Germinal center (tissue), 1 donor: ENCODE data around the gene TPBG.
A peak's percentile ranks its signal among the peaks of the same experiment; 100 is the strongest.

Experiments
- DNase-seq: peaks from one replicate; pipeline ENCODE4 v3.0.0; 2012; ENCODE audit warnings: mixed read lengths, low spot score

TPBG gene, protein sequence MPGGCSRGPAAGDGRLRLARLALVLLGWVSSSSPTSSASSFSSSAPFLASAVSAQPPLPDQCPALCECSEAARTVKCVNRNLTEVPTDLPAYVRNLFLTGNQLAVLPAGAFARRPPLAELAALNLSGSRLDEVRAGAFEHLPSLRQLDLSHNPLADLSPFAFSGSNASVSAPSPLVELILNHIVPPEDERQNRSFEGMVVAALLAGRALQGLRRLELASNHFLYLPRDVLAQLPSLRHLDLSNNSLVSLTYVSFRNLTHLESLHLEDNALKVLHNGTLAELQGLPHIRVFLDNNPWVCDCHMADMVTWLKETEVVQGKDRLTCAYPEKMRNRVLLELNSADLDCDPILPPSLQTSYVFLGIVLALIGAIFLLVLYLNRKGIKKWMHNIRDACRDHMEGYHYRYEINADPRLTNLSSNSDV

DNA sequence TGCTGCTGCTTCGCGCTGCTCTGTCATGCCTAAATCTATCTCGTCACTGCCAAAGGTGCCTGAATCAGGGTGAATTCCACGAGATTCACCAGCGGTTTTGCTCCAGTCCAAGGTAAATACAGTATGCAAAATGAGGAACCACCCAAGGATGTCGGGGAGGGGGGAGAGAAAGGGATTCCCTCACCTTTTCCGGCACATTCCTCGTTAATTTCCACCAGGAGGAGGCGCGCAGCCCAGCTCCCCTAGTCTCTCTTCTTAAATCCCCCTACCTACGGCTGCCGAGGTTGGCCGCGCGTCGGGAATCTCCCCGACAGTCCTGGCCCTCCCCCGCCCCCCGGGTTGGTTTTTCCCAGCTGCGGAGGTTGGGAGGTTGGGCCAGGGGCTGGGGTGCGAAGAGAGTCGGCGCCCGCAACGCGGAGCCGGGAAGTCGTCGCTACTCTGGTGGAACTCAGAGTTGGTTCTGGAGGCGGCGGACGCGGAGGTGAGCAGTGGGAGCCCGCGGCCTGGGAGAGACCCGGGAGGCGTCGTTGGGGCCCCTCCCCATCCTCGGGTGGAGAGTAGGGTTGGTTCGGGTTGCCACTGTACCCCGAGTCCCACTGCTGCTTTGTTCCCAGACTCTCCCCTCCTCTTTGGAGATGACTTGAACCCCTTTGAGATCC lies at the start of gene TPBG:
Gene TPBG (plus strand): TSS at position 390 of the 659 bp plus-strand sequence. CDS start 1,145 bp downstream, outside the sequence.
- peak; percentile 4 for DNase-seq

DNA sequence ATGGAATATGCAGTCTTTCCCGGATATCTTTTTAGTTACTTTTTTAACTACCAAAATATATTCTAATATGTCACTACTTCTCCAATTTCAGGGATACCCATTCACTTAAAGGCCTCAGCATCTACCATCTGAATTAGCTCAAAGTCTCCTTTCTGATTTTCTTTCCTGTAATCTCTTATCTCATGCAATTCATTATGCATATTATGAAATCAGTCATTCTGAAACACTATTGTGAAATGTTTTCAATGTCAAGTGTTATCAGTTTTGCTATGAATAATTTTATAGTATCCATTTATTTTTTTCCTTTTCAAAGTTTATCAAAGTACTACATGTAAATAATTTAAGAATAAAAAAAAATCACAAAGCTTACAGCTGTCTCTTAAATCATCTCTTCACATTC lies 41.2 kb upstream of the TPBG start:
- DNase-seq, result no peak

DNA sequence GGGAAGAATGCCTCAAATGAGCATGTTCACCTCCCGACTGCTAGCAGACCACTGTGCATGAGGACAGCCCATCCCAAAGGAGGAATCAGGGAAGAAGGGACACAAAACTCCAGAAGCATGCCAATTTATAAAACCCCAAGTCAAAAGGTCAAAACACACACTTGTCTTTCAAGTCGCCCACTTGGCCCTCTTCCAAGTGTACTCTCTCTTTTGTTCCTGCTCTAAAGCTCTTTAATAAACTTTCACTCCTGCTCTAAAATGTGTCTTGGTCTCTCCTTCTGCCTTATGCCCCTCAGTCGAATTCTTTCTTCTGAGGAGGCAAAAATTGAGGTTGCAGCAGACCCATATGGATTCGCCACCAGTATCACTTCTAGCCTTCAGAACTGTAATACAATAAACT lies 33.9 kb upstream of the TPBG start:
- DNase-seq, result no peak

DNA sequence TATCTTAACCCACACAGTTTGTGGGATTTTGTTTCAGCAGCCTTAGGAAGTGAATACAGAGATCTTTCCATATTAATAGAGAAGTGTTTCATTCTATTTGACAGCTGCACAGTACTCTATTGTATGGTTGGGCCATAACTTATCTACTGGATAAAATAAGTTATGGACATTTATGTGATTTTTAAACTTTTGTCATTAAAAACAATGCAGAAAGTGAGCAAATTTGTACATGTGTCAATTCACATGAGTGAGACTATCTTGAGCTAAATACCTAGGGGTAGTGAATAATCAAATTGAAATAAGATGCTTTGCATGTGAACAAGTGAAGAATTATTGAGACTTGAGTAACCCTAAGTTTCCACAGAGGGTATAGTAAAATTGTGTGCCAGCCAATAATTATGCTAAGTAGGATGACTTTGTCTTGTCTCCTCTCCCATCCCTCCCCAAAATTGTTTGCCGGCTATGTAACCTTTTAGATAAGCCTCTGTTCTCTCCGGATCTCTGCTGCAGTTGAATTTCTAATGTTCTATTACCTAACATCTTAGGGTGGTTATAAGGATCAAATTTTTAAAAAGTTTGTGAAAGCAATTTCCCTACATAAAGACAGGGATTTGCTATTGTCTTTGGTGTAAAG lies 33.3 kb upstream of the TPBG start:
- DNase-seq, result no peak

DNA sequence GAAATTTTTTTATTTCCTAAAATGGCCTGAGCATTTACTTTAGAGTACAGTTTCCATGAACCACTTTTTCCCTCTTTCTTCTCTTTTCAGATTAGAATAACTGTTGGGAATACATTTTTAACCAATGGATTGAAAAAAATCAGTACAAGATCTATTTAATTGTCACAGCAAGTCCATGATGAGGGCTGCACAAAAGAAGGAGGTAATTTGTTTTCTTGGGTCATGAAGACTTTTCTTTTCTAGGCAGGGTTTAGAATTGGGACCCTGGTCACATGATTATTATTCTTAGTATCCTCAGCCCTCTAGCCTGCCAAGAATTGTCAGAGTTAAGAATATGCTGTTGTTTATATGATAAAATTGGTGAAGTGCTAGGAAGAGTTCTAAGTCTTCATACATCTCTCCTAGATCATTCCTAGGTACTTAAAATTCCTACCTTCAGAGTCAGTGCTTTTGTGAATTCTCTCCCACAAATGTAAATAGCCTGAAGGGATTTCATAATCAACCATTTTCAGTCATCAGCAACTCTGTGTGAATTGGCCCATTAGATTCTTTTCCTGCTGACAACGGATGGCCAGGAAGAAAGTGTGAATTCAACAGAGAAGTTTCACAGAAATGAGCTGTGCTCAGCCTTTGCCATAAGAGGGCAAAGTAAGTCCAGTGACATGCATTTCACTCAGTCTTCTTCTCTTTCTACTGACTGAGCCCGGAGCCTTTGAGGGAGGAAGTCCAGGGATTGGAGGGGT lies 32.4 kb upstream of the TPBG start:
- no peak for DNase-seq

DNA sequence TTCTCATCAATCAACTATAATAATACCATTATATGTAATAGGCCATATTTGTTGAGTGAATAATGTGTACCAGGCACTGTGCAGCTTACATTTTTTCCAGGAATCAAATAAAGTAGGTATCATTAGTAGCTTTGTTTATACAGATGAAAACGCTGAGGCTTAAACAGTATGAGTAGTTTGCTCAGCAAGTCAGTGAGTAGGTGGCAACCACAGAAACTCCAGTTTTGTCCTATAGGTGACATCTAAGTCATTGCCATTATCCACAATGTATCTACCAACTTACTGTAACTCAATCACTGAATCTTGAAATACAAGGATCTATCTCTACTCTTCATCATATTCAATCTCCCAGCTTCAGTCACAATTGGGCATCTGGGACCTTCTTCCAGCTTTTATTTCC lies 29.8 kb upstream of the TPBG start:
- DNase-seq, result no peak

DNA sequence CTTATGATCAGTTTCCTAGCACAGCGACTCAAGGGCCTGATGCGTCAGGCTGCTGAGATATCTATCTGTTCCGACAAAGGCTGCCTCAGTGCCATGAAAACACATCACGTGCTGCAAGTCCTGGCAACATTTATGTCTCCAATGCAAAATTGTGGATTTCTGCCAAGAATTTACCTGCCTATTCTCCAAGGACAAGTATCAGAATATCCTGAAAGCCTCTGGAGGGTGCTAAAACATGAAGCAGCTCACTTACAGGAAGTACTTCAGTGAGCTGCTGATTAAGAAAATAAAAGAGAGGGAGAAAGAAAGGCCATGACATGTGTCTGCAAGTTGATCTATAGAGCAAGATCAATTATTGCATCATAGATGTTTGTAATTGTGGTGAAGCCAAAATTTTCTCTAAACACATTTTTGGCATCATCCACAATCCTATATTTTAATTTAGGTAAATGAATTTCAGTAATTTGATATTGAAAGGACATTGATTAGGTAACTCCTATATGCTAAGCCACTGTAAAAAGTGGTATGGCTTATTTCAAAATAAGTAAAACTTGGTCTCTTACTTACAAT lies 25.8 kb upstream of the TPBG start:
- DNase-seq, result no peak

DNA sequence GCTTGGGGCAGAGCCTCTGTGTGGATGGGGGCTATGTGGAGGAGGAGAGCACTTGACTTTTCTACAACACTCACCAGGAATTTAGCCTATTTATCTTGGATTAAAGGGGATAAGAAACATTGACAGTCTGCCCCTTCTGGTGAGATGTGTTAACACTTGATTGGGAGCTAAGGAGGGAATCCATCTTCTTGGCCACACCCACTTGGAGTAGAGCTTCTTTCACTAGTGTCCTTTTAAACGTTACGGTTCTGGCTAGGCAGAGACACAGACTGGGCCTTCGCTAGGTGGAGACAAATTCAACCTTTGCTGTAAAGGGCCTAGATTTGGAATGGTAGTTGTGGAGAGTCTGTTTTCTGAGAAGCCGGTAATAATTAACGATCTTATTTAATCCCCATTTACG lies 15.5 kb upstream of the TPBG start:
- no peak for DNase-seq

DNA sequence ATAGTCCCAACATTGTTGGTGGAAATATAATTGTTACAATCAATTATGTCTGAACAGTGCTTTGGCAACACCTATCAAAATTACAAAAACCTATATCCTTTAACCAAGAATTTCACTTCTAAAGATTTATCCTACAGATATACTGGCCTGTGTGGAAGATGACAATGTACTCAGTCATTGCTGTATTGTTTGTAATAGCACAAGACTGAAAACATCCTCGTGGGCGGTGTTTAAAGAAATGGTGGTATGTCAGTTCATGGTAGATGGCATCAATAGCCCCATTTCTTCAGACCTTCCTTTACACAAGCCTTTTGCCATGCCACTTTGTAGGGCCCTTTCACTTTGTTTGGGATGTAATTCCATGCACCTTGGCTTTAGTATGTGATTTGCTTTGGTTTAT lies 9.8 kb upstream of the TPBG start:
- no peak for DNase-seq

DNA sequence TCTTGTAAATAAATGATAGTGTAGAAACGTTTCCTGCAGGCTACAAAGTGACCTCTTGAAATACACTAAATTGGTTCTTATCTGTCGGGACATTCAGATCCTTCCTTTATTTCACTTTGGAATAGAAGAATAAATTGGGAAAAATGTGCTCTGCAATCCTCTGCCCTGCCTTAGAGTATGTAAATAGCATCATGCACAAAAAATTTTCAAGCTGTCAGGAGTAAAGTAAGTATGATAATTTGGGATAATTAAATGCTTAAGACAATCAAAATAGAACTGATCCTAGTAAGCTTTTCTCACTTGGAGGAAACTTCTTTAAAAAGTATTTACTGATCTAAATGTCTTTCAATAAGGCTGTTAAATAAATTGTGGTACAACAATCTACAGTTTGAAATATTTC lies 3.1 kb upstream of the TPBG start:
- no peak for DNase-seq

DNA sequence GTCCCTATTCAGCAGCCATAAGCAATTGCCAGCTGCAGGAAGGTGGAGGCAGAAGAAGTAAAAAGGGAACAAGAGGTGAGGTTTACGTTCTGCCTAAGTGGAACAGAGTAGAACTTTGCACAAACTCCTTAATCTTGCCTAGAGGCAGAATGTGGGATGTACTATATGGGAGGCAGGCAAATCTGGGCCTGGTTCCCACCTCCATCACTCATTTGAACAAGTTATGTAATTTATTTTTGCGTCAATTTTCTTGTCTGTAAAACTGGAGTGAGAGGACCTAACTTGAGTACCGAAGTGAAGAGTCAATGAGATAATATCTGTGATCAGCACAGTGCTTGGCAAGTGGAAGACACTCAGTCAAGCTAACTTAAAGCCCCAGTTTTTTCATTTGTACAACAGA lies 2.0 kb upstream of the TPBG start:
- no peak for DNase-seq

DNA sequence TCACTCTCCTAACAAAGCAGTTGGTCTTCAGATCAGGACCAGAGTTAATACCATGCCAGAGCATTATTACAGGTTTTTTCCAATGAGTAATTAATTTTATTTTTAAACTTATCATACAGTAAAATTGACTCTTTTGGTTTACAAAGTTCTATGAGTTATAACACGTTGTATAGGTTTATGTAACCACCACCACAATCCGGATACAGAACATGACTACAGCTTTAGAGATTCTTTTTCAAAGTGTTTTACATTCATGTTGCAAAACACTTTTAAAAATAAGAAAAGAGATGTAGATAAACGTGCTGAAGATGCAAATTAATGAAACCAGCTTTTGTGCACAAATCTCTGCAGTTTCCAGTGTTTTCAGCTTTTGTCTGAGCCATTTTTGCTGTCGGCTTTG lies 1.5 kb upstream of the TPBG start:
- DNase-seq, result no peak

DNA sequence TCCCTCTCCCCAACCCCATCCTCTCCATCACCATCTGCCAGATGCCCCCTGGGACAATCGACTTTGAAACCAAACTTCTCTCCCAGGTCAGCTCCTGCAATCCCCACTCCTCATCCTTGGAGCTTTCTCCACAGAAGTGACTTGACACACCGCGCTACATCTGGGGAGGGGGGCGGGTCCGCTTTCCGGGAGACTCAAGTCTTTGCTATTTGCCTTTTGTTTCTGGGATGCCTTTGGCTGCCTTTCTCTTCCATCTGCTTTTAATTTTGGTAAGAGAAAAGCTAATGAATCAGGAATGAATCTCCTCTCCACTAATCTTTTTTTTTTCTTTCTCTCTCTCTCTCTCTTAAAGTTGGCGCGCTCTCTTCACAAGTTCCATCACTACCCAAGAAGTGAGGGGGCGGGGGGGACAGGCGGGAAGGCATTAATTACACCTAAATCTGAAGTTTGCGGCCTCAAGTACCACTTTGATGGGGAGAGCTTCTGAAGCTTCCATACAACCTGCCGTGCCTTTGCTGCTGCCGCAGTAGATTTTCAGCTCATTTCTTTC lies 664 bp upstream of the TPBG start:
- DNase-seq, result no peak

DNA sequence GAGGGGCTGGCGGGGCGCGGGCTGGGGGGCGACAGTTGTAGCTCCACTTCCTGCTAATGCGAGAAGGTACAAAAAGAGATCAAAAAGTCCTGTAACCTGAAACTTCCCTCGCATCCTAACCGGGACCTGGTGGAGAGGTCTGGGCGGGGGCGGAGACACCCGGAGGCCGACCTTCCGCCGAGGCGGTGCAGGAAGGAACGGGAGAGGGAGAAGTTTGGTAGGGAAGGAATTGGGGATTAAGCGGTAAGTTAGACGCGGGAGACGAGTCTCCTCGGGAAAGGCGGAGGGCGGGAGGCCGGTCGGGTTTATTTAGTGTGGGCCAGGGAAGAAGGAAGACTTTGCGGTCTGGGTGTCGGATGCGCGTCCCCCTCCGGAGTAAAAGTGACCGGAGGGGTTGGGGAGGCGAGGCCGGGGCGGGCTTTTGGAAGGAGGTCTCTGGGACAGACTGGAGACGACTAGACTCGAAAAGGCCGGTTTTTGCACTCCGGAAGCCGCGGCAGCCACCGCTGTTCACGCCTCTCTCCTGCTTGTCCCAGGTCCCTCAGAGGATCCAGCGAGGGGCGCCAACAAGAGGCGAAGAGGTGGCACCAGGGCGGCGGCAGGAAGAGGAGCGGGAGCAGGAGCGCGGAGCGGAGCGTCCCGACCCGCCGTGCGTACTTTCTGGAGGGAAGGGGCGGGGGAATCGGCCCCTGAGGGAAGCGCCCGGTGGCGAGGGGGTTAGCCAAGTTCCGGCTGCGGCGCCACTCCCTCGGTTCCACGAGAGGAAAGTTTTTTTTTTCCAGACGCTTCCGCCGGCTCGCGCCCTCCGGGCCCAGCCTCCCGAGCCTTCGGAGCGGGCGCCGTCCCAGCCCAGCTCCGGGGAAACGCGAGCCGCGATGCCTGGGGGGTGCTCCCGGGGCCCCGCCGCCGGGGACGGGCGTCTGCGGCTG lies 734 bp downstream of the TPBG start:
- peak; percentile 8 for DNase-seq

DNA sequence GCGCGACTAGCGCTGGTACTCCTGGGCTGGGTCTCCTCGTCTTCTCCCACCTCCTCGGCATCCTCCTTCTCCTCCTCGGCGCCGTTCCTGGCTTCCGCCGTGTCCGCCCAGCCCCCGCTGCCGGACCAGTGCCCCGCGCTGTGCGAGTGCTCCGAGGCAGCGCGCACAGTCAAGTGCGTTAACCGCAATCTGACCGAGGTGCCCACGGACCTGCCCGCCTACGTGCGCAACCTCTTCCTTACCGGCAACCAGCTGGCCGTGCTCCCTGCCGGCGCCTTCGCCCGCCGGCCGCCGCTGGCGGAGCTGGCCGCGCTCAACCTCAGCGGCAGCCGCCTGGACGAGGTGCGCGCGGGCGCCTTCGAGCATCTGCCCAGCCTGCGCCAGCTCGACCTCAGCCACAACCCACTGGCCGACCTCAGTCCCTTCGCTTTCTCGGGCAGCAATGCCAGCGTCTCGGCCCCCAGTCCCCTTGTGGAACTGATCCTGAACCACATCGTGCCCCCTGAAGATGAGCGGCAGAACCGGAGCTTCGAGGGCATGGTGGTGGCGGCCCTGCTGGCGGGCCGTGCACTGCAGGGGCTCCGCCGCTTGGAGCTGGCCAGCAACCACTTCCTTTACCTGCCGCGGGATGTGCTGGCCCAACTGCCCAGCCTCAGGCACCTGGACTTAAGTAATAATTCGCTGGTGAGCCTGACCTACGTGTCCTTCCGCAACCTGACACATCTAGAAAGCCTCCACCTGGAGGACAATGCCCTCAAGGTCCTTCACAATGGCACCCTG lies 1.6 kb downstream of the TPBG start:
- DNase-seq, result peak; percentile 5

DNA sequence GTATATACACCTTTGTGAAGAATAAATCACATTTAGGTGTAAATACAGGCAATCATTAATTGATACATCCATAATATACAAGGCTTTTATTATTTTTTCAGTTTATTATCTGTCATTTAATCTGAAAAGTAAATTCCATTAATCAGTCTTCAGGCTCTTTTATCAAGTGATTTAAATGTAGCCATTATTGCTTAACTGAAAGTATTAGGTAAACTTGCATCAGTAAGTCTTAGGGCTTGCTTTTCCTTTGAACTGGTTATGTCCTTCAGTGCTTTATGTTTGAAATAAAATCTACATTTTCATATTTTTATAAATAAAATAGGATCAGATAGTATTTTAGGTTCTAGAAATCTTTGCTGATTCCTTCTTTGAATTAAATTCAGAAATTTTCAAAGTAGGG lies 4.1 kb downstream of the TPBG start:
- no peak for DNase-seq

DNA sequence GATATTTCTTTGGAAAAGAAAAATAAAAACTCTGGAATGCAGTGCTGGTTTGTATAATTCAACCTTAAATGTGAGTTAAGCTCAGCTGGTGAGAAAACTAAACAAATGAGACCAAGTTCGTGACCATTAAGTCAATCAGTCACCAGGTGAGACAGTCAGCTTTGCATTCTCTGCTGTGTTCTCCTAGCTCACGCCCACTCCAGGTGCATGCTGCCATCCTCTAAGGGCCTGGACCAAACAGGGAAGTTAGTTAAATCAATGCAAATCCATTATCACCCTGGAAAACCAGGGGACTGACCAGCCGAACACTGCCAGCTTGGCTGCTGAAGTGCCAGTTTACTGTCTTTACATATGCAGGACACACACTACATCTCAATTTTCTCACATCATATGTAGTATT lies 7.2 kb downstream of the TPBG start:
- DNase-seq, result no peak

DNA sequence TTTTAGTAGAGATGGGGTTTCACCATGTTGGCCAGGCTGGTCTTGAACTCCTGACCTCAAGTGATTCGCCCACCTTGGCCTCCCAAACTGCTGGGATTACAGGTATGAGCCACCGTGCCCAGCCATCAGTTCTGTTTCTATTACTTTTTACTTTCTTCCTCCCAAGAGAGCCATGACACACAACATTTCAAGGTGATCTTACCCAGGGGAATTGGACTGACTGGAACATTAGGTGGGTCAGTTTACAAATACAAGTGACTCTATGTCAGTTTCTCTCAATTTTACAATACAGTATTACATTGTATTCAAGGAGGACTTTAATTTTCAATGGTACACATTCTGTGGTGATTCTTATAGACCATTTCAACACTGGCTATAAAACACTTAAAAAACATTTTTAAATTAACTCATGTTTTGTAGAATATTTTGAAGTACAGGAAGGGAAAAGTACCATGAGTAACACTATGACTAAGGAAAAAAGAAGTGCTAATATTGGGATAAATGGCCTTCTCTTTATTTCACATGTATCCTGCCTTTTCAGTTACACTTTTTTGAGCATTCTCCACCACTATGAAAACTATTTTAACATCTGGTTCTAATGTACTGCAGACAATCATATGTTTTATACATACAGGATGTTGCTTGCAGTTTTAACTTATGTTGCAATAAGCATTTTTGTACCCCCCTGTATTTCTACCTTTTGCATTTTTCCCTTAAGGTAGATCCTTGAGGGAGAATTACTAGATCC lies 8.4 kb downstream of the TPBG start:
- no peak for DNase-seq

DNA sequence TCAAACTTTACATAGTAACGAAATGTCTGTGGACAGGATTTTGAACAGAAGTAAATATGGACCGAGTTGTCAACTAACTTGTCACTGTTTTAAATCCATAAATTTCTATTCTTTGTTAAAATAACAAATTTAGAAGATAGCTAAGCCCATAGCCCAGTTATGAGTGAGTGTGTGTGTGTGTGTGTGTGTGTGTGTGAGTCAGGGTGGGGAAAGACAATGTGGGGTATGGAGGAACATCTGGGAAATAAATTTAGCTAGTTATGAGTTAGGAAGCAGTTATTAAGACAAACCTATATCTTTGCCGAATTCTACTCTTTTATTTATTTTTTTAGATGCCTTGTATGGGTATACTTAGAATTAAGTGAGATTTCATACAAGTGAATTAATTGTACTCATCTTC lies 9.0 kb downstream of the TPBG start:
- no peak for DNase-seq
